GM18868 (cell line): Measurements from ENCODE around the gene POLR1H.
A peak's percentile ranks its signal among the peaks of the same experiment; 100 is the strongest.

ENCODE experiments used
- ATAC-seq: cut with Tn5 transposase; IDR thresholded peaks from one replicate; pipeline ENCODE4 v1.9.1; 2021; ENCODE audit warnings: mild to moderate bottlenecking, moderate library complexity; ENCODE audit not compliant: unreplicated experiment

Gene POLR1H

DNA sequence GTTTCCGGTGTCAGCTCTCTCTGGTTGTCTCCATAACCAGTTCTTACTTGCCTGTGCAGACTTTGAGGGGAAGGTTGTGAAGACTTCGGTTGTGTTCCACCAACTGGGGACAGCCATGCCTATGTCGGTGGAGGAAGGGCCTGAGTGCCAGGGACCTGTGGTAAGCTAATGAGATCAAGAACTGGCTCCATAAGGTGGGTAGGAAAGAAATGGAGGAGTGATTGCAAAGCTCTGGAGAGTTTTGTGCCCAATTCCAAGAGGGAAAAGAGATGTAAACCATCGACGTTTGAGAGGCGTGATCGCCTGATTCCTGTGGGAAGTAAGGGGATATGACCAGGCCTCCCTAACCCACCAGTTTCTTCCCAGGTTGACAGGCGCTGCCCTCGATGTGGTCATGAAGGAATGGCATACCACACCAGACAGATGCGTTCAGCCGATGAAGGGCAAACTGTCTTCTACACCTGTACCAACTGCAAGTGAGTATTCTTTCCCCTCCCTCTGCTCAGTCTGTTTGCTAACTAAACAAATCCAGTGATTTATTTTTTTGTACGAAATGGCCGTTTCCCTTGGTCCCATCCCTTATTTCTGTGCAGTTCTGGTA lies 893 bp downstream of the POLR1H start:
- peak; percentile 15 for ATAC-seq

GRCh38 chr6:30062471-30063178 lies 1.6 kb downstream of the POLR1H start:
- ATAC-seq: no peak

- no peak for ATAC-seq
Measured at GRCh38 chr6:30063315-30063714, 2.2 kb downstream of the POLR1H start.

- ATAC-seq: no peak
Measured at GRCh38 chr6:30066082-30066481, 5.0 kb downstream of the POLR1H start.

DNA sequence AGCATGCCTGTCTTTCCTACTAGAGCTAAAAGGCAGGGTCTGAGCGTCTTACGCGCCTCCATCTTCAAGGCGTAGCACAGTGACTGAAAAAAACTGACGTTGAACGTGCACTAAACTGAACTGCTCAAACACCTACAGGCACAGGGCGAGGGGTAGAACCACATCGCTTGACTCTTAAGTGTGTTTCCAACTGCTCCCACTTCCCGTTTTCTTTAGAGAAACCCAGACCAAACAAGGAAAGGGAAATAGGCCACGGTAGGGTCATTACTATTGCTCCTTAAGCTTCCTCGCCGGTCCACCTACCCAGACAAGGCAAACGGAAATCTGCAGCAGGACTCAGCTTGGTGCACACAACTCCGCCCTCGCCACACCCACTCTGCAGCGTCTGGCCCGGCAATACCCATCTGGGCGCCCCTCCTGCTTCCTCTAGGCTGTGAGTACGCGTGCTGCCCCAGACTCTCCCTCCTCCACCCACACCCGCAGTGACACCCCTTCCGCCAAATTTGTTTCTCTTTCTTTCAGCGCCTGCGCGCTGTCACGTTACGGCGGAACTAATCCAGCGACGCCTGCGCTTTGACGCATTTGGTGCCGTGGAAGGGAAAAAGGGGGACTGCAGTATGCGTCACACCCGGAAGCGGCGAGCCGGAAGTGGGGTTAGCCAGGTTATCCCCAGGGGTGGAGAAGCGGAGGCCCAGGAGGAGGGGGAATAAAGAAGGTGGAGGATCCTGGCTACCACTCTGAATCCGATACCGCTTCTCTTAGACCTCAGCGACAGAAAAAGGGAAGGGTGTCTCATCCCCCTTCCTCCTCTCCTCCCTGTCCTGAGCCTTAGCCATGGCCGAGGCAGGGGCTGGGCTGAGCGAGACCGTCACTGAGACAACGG lies 5.8 kb downstream of the POLR1H start, which contains the start of gene PPP1R11:
Gene PPP1R11 (plus strand): TSS at position 622 of the 883 bp plus-strand sequence. CDS start 213 bp downstream, at position 835.
- peak; percentile 94 for ATAC-seq

DNA sequence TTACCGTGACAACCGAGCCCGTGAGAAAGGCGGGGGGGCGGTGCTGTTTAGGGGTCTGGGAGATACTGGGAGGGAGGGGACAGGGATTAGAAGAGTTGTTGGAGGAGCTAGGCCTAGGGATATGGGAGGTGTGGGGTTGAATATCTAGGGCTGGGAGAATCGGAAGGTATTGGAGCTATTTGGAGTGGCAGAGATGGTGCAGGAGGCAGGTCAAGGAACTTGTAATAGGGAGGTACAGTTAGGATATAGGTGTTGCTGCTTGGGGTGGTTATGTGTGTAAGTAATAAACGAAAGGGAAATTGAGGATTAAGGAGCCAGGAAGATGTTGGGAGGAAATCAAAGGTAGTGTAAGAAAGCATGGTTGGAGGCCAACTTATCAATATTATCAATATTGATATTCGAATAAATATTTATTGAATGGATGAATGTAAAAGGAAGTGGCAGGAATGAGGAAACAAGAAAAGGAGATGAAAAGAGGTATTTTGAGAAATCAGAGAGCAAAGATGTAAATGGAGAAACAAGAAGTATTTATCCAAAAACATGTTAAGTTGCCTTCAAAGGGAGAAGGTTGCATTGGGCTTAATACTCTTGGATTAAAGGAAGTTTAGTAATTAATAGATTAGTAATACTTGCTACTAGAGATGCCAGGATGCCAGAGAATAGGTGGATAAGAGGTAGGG lies 6.5 kb downstream of the POLR1H start:
- no peak for ATAC-seq

GRCh38 chr6:30071081-30071818 lies 10.2 kb downstream of the POLR1H start:
- no peak for ATAC-seq

DNA sequence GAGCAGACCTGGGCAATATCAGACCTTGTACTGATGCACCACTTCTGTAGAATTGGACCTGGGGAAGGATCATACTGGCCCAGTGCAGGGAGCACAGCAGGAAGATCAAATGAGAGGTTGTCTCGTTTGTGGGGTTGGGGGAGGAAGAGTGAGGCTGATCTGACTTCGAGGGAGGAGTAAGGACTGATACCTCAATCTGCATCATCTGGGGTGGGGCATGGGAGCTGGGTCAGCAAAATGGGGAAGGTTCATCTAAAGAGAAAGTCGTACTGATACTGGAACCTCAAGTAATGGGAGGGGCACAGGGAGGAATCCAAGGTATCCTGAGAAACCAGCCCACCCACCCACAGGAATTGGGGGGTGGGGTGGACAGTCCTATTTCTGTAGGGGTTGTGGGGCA lies 10.8 kb downstream of the POLR1H start:
- ATAC-seq: no peak

DNA sequence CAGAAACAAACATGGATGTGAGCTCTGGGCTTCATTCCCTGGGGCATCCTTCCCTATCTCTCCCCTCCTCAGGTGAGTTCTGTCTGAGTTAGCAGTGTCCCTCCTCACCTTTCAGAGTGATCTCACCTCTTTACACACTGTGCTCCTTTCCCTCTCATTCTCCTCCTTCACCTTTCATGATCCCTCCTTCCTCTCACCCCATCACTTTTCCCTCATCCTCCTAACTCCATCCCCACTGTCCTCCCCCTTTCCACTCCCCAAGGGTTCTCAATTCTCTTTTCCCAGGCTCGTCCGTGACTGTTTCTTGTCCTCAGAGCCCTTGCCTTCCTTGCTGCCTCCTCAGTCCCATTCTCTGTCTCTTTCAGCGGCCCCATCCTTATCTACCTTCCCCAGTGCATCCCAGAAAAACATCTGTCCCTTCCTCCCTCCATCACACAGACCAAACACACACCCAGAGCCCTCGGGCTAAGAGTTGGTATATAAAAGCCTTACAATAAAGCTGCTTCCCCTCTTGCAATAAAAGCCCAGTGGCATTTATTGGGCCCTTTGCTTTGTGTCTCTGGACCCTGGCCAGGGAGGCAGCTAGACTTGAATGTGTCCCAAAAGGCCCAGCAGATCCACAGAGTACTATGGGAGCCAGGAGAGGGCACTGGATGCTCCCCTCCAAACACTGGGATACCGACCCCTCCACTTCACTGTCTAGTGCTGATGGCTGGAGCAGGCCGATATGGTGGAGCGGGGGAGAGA lies 12.6 kb downstream of the POLR1H start:
- ATAC-seq: no peak

- ATAC-seq: no peak
Measured at GRCh38 chr6:30074331-30075093, 13.4 kb downstream of the POLR1H start.

DNA sequence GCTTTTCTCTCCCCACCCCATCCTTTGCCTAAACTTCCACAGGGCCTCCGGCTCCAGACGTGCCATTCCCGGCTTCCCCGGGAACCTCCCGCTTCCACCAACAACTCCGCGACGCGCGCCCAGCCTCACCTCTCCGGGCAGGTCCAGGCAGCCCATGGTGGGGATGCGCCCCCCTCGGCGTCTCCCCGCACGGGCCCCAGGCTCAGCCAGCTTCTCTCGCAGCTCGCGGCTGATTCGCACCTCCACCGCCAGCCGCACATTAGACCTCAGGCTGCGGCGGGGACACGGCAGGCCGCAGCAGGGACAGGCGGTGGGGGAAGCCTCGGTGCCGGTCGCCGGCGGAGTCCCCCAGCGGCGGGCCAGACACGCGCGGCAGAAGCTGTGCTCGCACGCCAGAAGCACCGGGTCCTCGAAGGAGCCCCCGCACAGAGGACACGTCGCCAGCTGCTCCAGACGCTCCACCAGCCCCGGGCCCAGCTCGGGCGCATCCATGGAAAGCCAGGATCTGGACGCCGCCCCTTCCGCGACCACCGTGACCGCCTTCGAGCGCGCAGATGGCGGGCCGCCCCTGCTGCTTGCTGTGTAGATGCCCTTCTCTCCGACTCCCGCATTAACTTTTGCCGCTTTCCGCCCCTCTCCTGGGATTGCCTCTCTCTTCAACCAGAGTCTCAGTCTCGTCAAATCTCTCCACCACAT lies 14.2 kb downstream of the POLR1H start, which contains the start of gene RNF39:
Gene RNF39 (minus strand): TSS at position 676 of the 696 bp plus-strand sequence. CDS start 184 bp downstream, at position 492.
- no peak for ATAC-seq

DNA sequence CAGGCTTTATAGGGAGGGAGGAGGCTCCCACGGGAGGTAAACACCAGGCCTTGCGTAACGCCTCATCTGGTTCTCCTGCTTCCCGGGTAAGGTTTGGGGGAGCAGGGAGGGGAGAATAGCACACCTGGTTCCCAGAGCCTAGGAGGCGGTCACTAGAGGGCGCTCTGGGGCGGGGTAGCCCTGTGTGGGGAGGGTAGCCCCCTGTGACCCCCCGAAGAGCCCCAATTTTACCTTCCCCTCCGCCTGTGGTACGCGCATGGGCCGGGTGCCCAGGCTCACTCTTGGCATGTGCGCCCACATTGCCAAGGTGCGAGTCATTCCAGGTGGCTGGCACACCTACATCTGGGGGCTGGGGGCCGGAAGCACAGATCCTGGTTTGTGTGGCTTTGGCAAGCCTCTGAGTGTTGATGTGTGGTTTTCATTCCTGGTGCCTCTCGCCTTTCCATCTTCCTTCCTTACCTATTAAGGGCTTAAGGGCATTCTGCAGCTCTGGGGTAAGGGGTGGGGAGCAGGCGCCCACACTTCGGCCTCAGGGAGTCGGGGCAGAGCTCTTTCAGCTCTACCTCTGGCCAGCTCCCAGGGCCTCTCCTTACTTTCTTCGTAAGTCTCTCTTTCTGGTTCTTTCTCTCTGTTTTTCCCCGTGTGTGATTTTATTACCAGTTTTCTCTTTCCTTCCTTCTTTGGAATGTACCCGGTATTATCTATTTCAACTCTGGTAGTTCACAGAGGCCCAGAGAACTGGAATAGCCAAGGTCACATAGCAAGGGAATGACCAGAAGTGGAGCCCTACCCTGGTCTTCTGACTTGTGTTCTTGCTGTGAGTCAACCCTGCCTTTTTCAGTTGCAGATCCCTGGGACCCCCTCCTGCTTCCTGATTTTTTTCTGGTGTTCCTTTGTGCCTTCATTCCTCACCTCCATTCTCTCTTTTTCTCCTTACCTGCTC lies 15.0 kb downstream of the POLR1H start:
- ATAC-seq: no peak

- ATAC-seq: no peak
Measured at GRCh38 chr6:30077218-30077617, 16.2 kb downstream of the POLR1H start.

- no peak for ATAC-seq
Measured at GRCh38 chr6:30087876-30088275, 26.8 kb downstream of the POLR1H start.

- no peak for ATAC-seq
Measured at GRCh38 chr6:30091577-30092381, 30.7 kb downstream of the POLR1H start.

DNA sequence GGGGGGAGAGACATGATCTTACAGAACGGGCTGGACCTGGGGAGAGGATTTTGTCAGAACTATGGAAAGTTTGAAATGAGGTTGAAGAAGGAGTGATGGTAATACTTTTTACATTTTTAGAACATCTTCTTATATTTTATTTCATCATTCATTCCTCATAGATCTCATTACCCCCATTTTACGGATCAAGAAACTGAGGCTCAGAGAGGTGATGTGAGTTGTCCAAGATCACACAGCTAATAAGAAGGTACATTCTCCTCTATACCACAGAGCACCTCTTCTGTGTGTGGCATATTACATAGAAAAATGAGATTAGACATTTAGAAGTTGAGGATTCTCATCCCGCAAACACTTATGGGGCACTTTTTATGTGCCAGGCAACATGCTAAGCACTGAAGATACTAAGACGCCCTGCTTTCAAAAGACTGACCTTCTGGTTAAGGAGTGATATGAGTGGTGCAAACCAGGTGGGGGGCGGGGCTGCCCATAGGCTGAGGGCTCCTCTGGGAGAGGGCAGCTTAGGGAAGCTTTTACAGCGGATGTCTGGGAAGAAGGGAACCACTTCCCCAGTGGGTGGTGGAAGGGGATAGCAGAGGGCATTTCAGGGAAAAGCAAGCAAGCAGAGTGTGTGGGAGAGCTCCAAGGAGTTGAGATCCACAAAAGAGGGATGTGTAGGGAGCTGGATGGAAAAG lies 31.9 kb downstream of the POLR1H start:
- no peak for ATAC-seq
